Raji (cell line): ENCODE results near the gene DVL1.

ENCODE experiments used
- POLR2A ChIP-seq: IDR thresholded peaks from 2 replicates; pipeline ENCODE4 v1.6.1; 2011; ENCODE audit warnings: low read depth, low read length, control low read depth; ENCODE audit not compliant: insufficient read depth

DVL1 gene

DNA sequence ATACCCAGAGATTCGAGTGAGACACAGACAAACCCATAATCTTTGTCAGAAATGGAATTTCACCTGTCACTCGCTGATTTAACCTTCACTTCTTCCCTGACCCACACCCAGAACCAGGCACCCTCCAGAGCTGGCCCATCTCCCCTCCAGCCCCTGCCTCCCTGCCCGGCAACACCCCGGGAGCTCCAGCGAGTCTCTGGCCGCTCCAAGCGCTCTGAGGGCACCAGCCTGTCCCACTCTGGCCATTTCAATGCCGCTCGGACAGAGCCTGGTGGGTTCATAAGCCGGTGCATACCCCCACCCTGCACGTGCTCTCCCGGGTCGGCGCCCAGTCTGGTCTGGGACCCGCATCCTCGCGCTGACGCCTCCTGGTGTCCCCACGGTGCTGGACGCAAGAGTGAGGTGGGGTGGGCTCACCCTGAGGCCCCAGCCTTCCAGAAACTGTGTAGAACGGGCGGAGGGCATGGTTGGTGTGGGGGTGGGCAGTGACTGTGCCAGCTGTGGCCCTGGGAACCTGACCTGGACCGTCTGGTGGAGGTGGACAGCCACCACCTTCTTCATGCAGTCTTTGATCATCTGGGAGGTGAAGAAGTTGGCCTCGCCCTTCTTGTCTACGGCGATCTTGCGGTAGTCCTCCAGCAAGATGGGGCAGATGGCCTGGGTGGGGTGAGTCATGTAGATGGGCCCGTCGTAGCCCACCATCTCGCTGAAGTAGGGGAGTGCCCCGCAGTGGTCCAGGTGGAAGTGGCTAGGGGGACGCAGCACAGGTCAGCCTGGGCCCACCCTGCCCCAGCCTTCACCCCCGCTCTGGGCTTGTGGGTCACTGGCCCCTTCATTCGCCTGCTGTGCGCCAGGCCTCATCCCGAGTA lies 30.2 kb downstream of the DVL1 start:
- TF ChIP-seq POLR2A: no peak

DNA sequence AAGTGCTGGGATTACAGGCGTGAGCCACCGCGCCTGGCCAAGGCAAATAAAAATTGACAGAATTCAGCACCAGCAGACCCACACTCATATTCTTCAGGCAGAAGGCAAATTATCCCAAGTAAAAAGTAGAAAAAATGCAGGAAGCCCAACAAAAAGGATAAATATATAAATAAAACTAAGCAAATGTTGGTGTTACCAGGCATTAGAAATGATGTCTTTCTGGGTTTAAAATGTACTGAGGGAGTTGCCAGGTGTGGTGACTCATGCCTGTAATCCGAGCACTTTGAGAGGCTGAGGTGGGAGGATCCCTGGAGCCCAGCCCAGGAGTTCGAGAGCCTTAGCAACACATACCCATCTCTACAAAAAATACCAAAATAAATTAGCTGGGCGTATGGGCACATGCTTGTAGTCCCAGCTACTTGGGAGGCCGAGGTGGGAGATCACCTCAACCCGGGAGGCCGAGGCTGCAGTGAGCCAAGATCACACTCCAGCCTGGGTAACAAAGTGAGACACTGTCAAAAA lies 31.0 kb downstream of the DVL1 start:
- no peak for TF ChIP-seq POLR2A

GRCh38 chr1:1317420-1317819 lies 31.8 kb downstream of the DVL1 start:
- no peak for TF ChIP-seq POLR2A

- TF ChIP-seq POLR2A: no peak
These were observed 33.7 kb downstream of the DVL1 start for GRCh38 chr1:1315435-1315954.

- TF ChIP-seq POLR2A: no peak
These were observed 34.4 kb downstream of the DVL1 start for GRCh38 chr1:1314678-1315335.

- no peak for TF ChIP-seq POLR2A
These were observed 35.0 kb downstream of the DVL1 start for GRCh38 chr1:1314237-1314586.

GRCh38 chr1:1313500-1314236 lies 35.5 kb downstream of the DVL1 start:
- no peak for TF ChIP-seq POLR2A

DNA sequence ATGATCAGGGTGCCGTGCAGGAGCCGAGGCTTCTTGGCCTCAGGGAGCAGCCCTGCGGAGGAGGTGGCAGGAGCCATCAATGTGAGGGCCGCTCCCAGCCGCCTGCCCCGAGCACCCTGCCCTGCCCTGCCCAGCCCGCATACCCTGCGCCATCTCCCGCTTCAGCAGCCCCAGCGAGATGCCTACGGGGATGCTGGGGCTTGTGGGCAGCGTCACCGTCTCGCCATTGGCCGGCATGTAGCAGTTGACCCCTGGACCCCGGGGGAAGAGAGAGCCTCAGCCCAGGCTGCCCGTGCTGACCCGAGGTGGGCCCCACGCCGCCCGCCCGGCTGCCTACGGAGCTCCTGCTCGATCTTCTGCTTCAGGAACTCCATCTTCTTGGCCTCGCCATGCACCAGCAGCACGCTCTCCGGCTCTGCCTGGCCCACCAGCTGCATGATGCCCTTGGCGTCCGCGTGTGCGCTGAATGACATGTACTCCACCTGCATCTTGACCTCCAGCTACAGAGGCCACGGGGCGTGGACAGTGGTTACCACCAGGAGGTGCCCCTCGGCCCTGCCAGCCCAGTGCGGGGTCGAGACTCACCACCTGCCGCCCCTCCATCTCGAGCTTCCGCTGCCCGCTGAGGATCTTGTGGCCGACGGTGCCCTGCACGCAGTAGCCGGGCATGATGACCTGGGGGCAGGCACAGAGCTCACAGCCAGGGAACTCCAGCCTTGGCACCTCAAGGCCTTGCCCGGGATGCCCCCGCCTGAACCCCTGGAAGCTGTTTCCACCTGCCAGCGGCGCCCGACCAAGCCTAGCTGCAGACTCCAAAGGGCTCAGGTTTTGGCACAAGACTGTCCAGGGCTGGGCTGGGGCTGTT lies 36.5 kb downstream of the DVL1 start:
- TF ChIP-seq POLR2A: no peak

DNA sequence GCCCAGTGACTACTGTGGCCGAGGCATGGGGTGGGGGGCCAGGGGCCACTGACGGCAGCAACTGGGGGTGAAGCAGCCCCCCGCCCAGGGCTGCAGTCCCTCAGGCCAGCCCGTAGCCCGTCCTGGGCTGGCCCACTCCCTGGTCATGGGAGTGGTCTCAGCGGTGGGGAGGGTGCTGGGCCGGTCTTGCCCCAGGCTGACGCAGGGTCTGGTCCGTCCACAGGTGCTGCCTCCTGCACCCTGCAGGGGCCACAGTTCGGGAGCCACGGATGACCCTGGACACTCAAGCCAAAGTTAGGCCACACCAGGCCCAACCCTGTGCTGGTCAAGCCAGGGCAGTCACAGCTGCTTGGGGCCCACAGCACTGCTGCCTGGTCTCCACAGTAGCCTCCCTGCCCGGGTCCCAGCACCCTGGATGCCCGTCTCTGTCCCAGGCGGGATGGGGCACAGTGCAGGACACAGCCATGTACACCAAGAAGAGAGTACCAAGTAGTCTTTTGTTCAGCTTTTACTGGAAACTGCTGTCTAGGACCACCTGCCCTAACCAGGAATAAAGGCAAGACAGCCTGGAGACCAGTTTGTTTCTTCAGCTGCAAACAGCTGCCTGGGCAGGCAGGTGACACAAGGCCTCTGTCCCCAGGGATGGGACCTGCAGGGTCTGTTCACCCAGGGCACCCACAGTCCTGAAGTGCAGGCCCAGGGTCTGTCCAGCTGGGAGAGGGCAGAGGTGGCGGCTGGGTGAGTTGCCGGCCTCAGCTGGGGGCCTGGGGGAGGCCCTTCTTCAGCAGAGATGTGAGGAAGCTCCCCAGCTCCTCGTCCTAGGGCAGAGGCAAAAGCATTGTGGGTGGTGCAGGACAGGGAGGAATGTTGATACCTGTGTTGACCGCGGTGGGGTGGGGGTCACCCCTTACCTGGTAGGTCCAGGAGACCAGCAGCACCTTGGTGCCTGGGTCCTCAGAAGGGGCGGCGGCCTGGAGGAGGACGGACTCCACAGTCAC lies 37.8 kb downstream of the DVL1 start:
- TF ChIP-seq POLR2A: no peak

- TF ChIP-seq POLR2A: no peak
These were observed 38.7 kb downstream of the DVL1 start for GRCh38 chr1:1310476-1311053.

- no peak for TF ChIP-seq POLR2A
These were observed 39.2 kb downstream of the DVL1 start for GRCh38 chr1:1310109-1310385.

GRCh38 chr1:1309251-1310108 lies 39.7 kb downstream of the DVL1 start:
- peak; percentile 32 for TF ChIP-seq POLR2A
